Measurements from ENCODE around the gene CDH4. TPM values are rescaled to one million over a fixed set of nuclear protein-coding genes. Genes with fewer than 3 reads are reported as not detected.

CDH4 gene
- total and polyA plus RNA-seq, 9 of the 15 experiments (the other 6 are each of a cell fraction or from before 2014, with no cell fraction given): 0.04 TPM; not detected in 8

GRCh38 chr20:61359254-61359653, 107.2 kb downstream of the CDH4 start (continued):
- TF ChIP-seq, protein P1, sequence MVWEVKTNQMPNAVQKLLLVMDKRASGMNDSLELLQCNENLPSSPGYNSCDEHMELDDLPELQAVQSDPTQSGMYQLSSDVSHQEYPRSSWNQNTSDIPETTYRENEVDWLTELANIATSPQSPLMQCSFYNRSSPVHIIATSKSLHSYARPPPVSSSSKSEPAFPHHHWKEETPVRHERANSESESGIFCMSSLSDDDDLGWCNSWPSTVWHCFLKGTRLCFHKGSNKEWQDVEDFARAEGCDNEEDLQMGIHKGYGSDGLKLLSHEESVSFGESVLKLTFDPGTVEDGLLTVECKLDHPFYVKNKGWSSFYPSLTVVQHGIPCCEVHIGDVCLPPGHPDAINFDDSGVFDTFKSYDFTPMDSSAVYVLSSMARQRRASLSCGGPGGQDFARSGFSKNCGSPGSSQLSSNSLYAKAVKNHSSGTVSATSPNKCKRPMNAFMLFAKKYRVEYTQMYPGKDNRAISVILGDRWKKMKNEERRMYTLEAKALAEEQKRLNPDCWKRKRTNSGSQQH (CRISPR knock-in tag; IDR thresholded peaks at IDR 0.05): no peak
- no peak for TF ChIP-seq CC2D1A (IDR thresholded peaks at IDR 0.05)
- no peak for TF ChIP-seq ZNF583 (CRISPR knock-in tag; IDR thresholded peaks at IDR 0.05)
- TF ChIP-seq NR2C1 (IDR thresholded peaks at IDR 0.05): no peak
- TF ChIP-seq NR2C1 (tag; IDR thresholded peaks at IDR 0.05): no peak
- no peak for TF ChIP-seq PTBP1 (IDR thresholded peaks at IDR 0.05; ENCODE audit: low read depth, low read length)
- no peak for TF ChIP-seq TRIM24 (IDR thresholded peaks at IDR 0.05)

DNA sequence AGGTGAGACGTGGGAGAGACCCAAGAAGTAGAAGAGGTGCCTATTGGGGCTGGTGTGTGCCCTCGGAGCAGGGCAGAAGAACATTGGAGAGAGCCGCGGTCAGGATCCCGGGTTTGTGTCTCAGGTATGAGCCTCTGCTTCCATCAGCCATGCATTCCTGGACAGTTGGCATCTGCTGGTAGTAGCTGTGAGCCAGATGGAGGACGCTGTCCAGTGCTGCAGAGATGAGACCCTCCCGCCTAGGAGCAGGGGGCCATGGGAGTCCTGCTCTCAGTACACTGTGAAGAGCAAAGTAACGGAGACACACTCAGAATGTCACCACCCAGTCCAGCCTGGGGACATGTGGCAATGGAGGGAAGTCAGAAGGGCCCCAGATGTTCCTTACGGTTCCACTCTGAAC, 108.2 kb downstream of the CDH4 start:
- in situ Hi-C loops (cut with MboI) (no loop called here), intact Hi-C loops (cut with micrococcal nuclease) (no loop called here)
- FAIRE-seq: no peak
- CTCF ChIA-PET (ENCODE audit: low intra/inter-chr PET ratio): no interaction called here
- Histone ChIP-seq H3K79me2 (ENCODE audit: control insufficient read depth, insufficient read depth, low read length) (no peaks in the 10 kb centered on the region), H4K20me1 (replicated peaks; ENCODE audit: control insufficient read depth, insufficient read depth, low read length) (0 out of 2 replicates have a peak, but pooled peaks cover 5% of the 10 kb centered on the region), H3K27ac (ENCODE audit: extremely low read depth, low read depth, low read length) (no peak overlapping the region), H3K9me1 (ENCODE audit: control insufficient read depth, insufficient read depth, low read length) (no peaks in the 10 kb centered on the region), H3K4me2 (ENCODE audit: insufficient read depth, low read length) (no peak overlapping the region), H2AFZ (ENCODE audit: low read depth, low read length) (no peak overlapping the region), H3K36me3 (ENCODE audit: control insufficient read depth, insufficient read depth, low read length) (no peaks in the 10 kb centered on the region), H3K9me3 (replicated peaks; ENCODE audit: control insufficient read depth, insufficient read depth, low read depth, low read length) (no peaks in the 10 kb centered on the region), H3K4me1 (replicated peaks in 1 of 2; ENCODE audit: control insufficient read depth in 2 of 2, insufficient read depth in 2 of 2, low read length in 2 of 2) (no peaks in the 10 kb centered on the region), H3K27me3 (ENCODE audit: control insufficient read depth in 2 of 2, insufficient read depth in 2 of 2, low read length in 2 of 2) (peaks cover 7 to 50% of the 10 kb centered on the region in 2 experiments; a peak in 4 of 5 replicates), H3K4me3 (no peak overlapping the region), H3K9ac (ENCODE audit: insufficient read depth in 1 of 2, low read depth in 2 of 2, low read length in 2 of 2) (no peak overlapping the region)
- WGBS (ENCODE audit: insufficient coverage, low coverage, missing lambda C conversion rate): 0% methylated on average over 6 of the region's 9 CpGs
- POLR2A ChIA-PET: no interaction called here
- TF ChIP-seq RHOXF2B (CRISPR knock-in tag; conservative IDR thresholded peaks at IDR 0.05) (no peak), KDM5B (IDR thresholded peaks at IDR 0.05; ENCODE audit: insufficient replicate concordance, low read depth, low read length) (no peak), CBFB (CRISPR knock-in tag; IDR thresholded peaks at IDR 0.05) (no peak), RBM34 (IDR thresholded peaks at IDR 0.05; ENCODE audit: borderline replicate concordance, insufficient read depth, low read length) (no peak), GATA2 (CRISPR knock-in tag; IDR thresholded peaks at IDR 0.05) (no peak), PHF20 (IDR thresholded peaks at IDR 0.05; ENCODE audit: partially characterized antibody) (no peak), RUNX1 (IDR thresholded peaks at IDR 0.05; ENCODE audit: low read depth) (no peak), CREB5 (CRISPR knock-in tag; IDR thresholded peaks at IDR 0.05) (no peak), CCNT2 (IDR thresholded peaks at IDR 0.05; ENCODE audit: borderline replicate concordance, extremely low read depth, insufficient read length, low read depth, low read length) (no peak), HDAC2 (IDR thresholded peaks at IDR 0.05) (no peak), MIER1 (IDR thresholded peaks at IDR 0.05; ENCODE audit: low read depth) (no peak), POLR2AphosphoS5 (IDR thresholded peaks at IDR 0.05; ENCODE audit: control insufficient read depth, insufficient read depth, low read depth, low read length) (no peak), SMAD3 (CRISPR knock-in tag; conservative IDR thresholded peaks at IDR 0.05) (no peak), HMG20B (CRISPR knock-in tag; IDR thresholded peaks at IDR 0.05) (no peak), LARP7 (IDR thresholded peaks at IDR 0.05) (no peak)
- no TSS peak for BruUV-seq (replicated peaks)
- ATAC-seq: no peak
- DNase-seq (ENCODE audit: extremely low read depth in 1 of 4, low spot score in 3 of 4): no peak
